HEK293T (cell line): ENCODE results near the gene DOK6.

Experiments
- CTCF ChIA-PET: fragments of 350-600 bp; formaldehyde crosslinking; extraction: SDS; loops from one replicate; lab custom pipeline; 2021; ENCODE audit warnings: antibody characterized with exemption, inconsistent platforms; lab: Yijun Ruan, JAX
- POLR2A ChIA-PET: fragments of 350-600 bp; formaldehyde crosslinking; extraction: SDS; loops from one replicate; lab custom pipeline; 2020; ENCODE audit warnings: antibody characterized with exemption, inconsistent platforms; lab: Yijun Ruan, JAX
- DNase-seq: peaks from one replicate; pipeline ENCODE4 v3.0.0; 2012; ENCODE audit warnings: mixed read lengths; ENCODE audit errors: extremely low spot score
- ARNT ChIP-seq: fragments of 450-650 bp; IDR thresholded peaks from 2 replicates; pipeline ENCODE4 v1.6.1; 2017; ENCODE audit warnings: mild to moderate bottlenecking
- CTBP1 ChIP-seq: fragments of 450-650 bp; IDR thresholded peaks from 2 replicates; pipeline ENCODE4 v1.6.1; 2016; ENCODE audit warnings: borderline replicate concordance
- FOXA1 ChIP-seq: fragments of 450-650 bp; IDR thresholded peaks from 2 replicates; pipeline ENCODE4 v1.6.1; 2016; ENCODE audit warnings: mild to moderate bottlenecking
- FOXM1 ChIP-seq: fragments of 450-650 bp; IDR thresholded peaks from 2 replicates; pipeline ENCODE4 v1.6.1; 2017; ENCODE audit warnings: mild to moderate bottlenecking, borderline replicate concordance
- HDGF ChIP-seq: fragments of 450-650 bp; IDR thresholded peaks from 2 replicates; pipeline ENCODE4 v1.6.1; 2017; ENCODE audit warnings: antibody characterized with exemption, borderline replicate concordance
- LEF1 ChIP-seq: fragments of 450-650 bp; IDR thresholded peaks from 2 replicates; pipeline ENCODE4 v1.6.1; 2017; ENCODE audit warnings: mild to moderate bottlenecking, borderline replicate concordance
- NFRKB ChIP-seq: fragments of 450-650 bp; IDR thresholded peaks from 2 replicates; pipeline ENCODE4 v1.6.1; 2016; ENCODE audit warnings: mild to moderate bottlenecking, moderate library complexity
- PKNOX1 ChIP-seq: fragments of 450-650 bp; IDR thresholded peaks from 2 replicates; pipeline ENCODE4 v1.6.1; 2016
- ZNF384 ChIP-seq: fragments of 450-650 bp; IDR thresholded peaks from 2 replicates; pipeline ENCODE4 v1.6.1; 2016

DOK6 gene

GRCh38 chr18:69898241-69898861 lies 497.7 kb downstream of the DOK6 start:
- no peak for DNase-seq
- TF ChIP-seq CTBP1 (no peak), HDGF (no peak), NFRKB (no peak), ARNT (no peak), FOXM1 (no peak), LEF1 (no peak), PKNOX1 (no peak), FOXA1 (no peak), ZNF384 (no peak)
- ChIA-PET CTCF (no interaction called here), POLR2A (no interaction called here)
